ENCODE data around the gene PPP4C.
A peak's percentile ranks its signal among the peaks of the same experiment; 100 is the strongest.

The PPP4C gene

DNA sequence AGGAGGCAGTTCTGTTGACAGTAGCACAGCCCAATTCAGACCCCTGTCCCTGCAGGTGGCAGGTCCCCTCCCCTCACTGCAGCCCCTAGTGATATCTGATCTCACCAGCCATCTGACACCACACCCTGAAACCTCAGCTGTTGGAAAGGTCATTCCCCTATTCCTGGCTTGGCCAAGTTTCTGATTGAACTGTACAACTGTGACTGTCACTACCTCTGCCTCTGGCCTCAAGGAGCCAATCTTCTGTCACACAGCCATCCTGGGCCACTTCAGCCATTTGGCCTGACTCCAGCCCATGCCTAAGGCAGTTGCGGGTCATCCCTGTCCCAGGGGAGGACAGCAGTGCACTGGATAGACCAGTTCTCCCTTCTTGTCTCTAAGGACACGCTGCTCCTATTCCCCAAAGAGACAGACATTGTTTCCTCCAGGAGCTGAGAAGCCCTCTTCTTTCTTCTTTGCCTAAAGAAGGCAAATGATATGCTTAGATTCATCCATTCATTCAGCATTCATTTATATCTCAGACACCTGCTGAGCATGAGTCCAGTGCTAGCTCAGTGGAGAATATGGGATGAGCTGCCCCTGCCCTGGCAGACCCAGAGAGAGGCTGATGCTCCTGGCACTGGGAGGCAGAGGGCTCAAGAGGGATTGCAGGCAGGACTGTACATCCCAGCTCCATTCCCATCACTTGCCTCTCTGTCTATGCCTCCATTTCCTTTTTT lies 14.8 kb upstream of the PPP4C start:
- H3K4me3 ChIP-seq (ENCODE audit: low read depth in 1 of 2, low read length in 2 of 2) = no peak overlapping the region
- peaks cover 5 to 13% of the 10 kb centered on the region in 2 donors for H3K4me1 ChIP-seq (ENCODE audit: control insufficient read depth in 1 of 2, insufficient read depth in 2 of 2, low read length in 2 of 2)
- no peaks in the 10 kb centered on the region for H3K9me3 ChIP-seq (ENCODE audit: control insufficient read depth in 1 of 2, low read length in 2 of 2)
- no peaks in the 10 kb centered on the region for H3K27me3 ChIP-seq (ENCODE audit: low read depth, low read length)
- no peak overlapping the region for H3K27ac ChIP-seq (ENCODE audit: low read length)
- peaks cover 0 to 8% of the 10 kb centered on the region in 2 donors for H3K36me3 ChIP-seq (ENCODE audit: control insufficient read depth in 1 of 2, insufficient read depth in 2 of 2, low read length in 2 of 2)

DNA sequence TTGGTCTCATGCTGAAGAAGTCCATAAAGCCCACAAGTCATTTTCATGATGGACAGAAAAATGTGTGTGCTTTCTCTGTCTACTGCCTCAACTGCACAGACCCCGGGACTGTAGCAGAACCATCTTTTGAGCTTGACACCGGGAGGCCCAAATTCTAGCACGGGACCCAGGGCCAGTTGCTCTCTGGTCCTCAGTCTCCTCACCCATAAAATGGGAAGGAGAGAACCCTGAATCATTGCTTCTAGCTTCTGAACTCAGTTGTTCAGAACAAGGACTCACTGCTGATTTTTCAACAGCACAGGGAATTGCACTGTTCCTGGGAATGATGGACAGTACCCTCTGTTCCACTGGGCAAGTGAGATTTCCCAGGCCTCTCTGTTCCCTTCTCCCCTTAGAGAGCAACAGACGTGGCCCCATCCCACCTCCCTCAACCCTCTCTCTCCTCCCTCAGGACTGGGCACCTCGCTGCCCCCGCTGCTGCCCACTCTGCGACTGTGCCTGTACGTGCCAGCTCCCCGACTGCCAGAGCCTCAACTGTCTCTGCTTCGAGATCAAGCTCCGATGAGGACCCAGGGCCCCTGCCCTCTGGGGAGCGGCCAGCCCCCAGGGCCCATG lies 12.4 kb upstream of the PPP4C start:
- H3K27ac ChIP-seq (ENCODE audit: low read length) = peak overlapping the region; percentile 98
- no peaks in the 10 kb centered on the region for H3K9me3 ChIP-seq (ENCODE audit: control insufficient read depth in 1 of 2, low read length in 2 of 2)
- H3K4me1 ChIP-seq (ENCODE audit: control insufficient read depth in 1 of 2, insufficient read depth in 2 of 2, low read length in 2 of 2) = peaks cover 15 to 30% of the 10 kb centered on the region in 2 donors
- no peaks in the 10 kb centered on the region for H3K27me3 ChIP-seq (ENCODE audit: low read depth, low read length)
- peak overlapping the region; percentile 77 to 97 for H3K4me3 ChIP-seq (ENCODE audit: low read depth in 1 of 2, low read length in 2 of 2)
- peaks cover 10 to 15% of the 10 kb centered on the region in 2 donors for H3K36me3 ChIP-seq (ENCODE audit: control insufficient read depth in 1 of 2, insufficient read depth in 2 of 2, low read length in 2 of 2)

DNA sequence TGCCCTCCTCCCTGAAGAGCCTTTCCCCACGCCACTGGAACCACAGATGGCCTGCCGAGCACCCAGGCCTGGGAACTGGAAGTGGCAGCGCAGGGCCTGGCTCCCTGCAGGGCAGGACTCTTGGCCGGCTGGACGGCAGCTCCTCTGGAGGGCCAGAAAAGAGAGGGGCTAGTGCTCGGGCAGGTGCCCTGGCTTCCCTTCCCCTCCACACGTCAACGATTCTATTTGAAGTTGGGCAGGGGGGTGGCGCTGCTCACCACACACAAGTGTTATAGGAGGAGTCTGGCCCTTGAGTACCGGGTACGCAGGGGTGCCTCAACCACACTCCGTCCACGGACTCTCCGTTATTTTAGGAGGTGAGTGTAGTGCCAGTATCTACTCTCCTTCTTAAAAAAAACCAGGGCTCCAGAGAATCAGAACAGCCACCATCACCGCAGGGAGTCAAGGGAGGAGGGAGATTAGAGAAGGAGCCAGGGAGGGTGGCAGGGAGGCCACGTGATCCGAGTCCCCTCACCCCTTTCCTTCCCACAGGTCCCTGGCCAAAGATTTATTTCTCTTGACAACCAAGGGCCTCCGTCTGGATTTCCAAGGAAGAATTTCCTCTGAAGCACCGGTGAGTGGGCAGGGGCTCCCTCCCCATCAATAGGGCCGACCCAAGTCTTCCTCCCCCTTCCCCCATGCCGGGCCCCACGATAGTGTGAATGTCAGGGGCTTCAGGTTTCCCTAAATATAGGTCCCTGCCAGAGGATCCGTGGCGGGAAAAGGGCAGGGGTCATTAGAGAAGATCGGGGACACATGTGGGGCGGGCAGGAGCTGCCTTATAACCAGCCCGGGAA lies 11.7 kb upstream of the PPP4C start:
- Histone ChIP-seq H3K27me3 (ENCODE audit: low read depth, low read length) (no peaks in the 10 kb centered on the region), H3K27ac (ENCODE audit: low read length) (peak overlapping the region; percentile 98), H3K9me3 (ENCODE audit: control insufficient read depth in 1 of 2, low read length in 2 of 2) (no peaks in the 10 kb centered on the region), H3K36me3 (ENCODE audit: control insufficient read depth in 1 of 2, insufficient read depth in 2 of 2, low read length in 2 of 2) (peaks cover 17 to 22% of the 10 kb centered on the region in 2 donors), H3K4me3 (ENCODE audit: low read depth in 1 of 2, low read length in 2 of 2) (peak overlapping the region; percentile 77 to 97), H3K4me1 (ENCODE audit: control insufficient read depth in 1 of 2, insufficient read depth in 2 of 2, low read length in 2 of 2) (peaks cover 15 to 37% of the 10 kb centered on the region in 2 donors)

DNA sequence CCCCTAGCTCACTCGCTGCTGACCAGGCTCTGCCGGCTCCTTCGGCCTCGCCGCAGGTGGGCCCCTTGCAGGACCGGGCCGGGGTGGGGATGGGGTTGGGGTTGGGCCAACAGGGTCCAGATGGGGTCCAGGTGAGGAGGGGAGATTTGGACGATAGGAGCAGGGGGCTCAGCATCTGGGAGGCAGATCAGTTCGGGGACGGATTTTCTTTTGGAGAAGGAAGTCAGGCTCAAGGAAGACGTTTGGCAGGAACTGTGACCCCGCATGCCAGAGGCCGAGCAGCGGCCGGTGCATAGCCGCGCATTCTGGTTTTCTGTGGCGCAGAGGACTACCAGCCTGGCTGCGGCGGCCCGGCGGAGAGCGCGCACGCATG lies 11.1 kb upstream of the PPP4C start:
- Histone ChIP-seq H3K36me3 (ENCODE audit: control insufficient read depth in 1 of 2, insufficient read depth in 2 of 2, low read length in 2 of 2) (peaks cover 23 to 28% of the 10 kb centered on the region in 2 donors), H3K27ac (ENCODE audit: low read length) (peak overlapping the region; percentile 98), H3K9me3 (ENCODE audit: control insufficient read depth in 1 of 2, low read length in 2 of 2) (no peaks in the 10 kb centered on the region), H3K27me3 (ENCODE audit: low read depth, low read length) (no peaks in the 10 kb centered on the region), H3K4me3 (ENCODE audit: low read depth in 1 of 2, low read length in 2 of 2) (peak overlapping the region; percentile 77 to 97), H3K4me1 (ENCODE audit: control insufficient read depth in 1 of 2, insufficient read depth in 2 of 2, low read length in 2 of 2) (peaks cover 21 to 43% of the 10 kb centered on the region in 2 donors)

DNA sequence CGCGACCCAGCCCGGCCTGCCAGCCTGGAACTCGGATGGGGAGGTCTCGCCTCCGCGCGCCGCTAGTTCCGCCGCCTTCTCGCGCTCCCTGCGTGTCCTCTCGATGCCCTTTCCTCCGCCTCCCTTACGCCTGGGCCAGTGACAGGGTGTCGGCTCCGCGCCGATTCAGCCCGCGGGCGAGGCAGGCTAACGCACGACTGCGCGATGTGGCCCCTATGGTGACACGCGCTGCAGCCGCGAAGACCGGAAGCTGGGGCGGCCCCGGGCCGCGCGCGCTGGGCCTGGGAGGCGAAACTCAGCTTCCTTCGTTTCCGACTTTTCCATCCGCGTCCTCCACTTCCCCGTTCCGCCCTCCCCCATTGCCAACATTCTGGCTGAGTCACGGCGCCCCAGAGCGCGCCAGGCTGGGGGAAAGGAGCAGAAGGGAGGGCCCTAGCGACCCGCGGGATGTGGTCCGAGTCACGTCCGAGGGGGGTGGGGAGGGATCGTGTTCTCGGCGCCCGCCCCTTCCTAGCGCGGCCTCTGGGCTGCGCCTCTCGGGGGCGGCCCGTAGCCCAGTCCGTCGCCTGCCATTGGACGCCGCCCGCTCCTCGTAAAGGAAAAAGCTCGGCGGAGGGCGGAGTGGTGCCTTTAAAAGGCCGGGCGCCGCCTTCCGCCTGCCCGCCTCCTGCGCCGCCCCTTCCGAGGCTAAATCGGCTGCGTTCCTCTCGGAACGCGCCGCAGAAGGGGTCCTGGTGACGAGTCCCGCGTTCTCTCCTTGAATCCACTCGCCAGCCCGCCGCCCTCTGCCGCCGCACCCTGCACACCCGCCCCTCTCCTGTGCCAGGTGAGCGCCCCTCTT lies 10.5 kb upstream of the PPP4C start, which contains the start of gene ALDOA:
Gene ALDOA (plus strand): TSS at position 659 of the 841 bp plus-strand sequence. CDS start 1,138 bp downstream, outside the sequence.
- H3K4me1 ChIP-seq (ENCODE audit: control insufficient read depth in 1 of 2, insufficient read depth in 2 of 2, low read length in 2 of 2) = peaks cover 24 to 49% of the 10 kb centered on the region in 2 donors
- H3K27ac ChIP-seq (ENCODE audit: low read length) = peak within 1 kb of the TSS; percentile 98
- H3K4me3 ChIP-seq (ENCODE audit: low read depth in 1 of 2, low read length in 2 of 2) = peak within 1 kb of the TSS; percentile 96 to 97
- H3K27me3 ChIP-seq (ENCODE audit: low read depth, low read length) = no peaks in the 10 kb centered on the region
- H3K9me3 ChIP-seq (ENCODE audit: control insufficient read depth in 1 of 2, low read length in 2 of 2) = no peaks in the 10 kb centered on the region
- peaks cover 29 to 34% of the 10 kb centered on the region in 2 donors for H3K36me3 ChIP-seq (ENCODE audit: control insufficient read depth in 1 of 2, insufficient read depth in 2 of 2, low read length in 2 of 2)

DNA sequence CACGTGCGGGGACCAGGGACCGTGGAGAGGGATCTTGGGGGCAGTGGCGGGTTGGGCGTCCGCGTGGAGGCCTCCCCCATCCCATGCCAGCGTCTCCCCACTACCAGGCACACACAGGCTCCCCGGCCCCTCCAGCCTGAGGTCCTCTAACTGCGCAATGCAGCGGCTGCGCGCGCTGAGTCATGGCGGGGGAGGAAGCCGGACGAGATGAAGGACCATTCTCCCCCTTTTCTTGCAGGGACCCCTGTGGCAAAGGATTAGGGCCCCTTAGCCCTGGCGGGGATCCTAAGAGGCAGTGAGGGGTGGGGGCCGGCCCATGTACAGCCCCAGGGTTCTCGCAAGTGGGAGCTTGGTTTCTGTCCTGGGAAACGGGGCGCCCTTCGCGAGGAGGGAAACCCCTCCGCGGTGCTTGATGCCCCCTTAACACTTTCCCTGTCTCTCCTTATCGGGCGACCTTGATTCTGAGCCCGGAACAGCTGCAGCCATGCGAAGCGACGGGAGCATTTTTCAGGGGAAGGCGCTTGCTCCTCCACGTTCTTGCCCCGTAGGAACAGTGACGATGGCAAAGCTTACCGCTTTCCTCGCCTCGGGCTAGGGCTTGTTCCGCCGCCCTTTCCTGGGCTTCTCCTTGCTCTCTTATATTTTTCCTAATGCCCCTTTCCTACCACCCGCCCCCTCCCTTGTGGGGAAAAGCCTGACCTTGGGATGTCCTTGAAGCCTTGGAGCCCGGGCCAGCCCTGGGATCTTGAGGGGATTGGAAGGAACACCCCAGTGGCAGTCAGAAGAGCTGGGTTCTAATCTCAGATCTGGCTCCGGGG lies 9.6 kb upstream of the PPP4C start:
- peaks cover 24 to 53% of the 10 kb centered on the region in 2 donors for H3K4me1 ChIP-seq (ENCODE audit: control insufficient read depth in 1 of 2, insufficient read depth in 2 of 2, low read length in 2 of 2)

DNA sequence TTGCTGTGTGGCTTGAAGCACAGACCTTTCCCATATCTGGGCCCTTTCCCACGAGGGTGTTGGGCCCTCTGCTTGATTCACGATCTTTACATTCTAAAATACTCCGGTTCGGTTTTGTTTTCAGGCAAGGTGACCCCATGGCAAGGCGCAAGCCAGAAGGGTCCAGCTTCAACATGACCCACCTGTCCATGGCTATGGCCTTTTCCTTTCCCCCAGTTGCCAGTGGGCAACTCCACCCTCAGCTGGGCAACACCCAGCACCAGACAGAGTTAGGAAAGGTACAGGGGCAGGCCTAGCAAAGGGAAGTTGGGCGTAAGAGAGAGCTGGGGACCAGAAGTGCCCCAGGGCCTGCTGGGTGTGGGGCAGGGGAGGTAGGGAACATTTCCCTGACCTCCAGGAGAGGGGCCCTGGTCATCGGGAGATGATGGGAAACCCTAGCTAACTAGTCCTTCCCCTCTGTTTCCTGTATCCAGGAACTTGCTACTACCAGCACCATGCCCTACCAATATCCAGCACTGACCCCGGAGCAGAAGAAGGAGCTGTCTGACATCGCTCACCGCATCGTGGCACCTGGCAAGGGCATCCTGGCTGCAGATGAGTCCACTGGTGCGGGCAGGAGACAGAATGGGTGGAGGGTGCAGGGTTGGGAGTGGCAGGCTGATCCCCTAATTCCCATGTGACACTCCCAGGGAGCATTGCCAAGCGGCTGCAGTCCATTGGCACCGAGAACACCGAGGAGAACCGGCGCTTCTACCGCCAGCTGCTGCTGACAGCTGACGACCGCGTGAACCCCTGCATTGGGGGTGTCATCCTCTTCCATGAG lies 8.8 kb upstream of the PPP4C start:
- Histone ChIP-seq H3K9me3 (ENCODE audit: control insufficient read depth in 1 of 2, low read length in 2 of 2) (no peaks in the 10 kb centered on the region), H3K27me3 (ENCODE audit: low read depth, low read length) (no peaks in the 10 kb centered on the region), H3K4me3 (ENCODE audit: low read depth in 1 of 2, low read length in 2 of 2) (peak overlapping the region; percentile 96 to 97), H3K4me1 (ENCODE audit: control insufficient read depth in 1 of 2, insufficient read depth in 2 of 2, low read length in 2 of 2) (peaks cover 24 to 53% of the 10 kb centered on the region in 2 donors), H3K36me3 (ENCODE audit: control insufficient read depth in 1 of 2, insufficient read depth in 2 of 2, low read length in 2 of 2) (peaks cover 41 to 51% of the 10 kb centered on the region in 2 donors), H3K27ac (ENCODE audit: low read length) (peak overlapping the region; percentile 96)

More for the DNA sequence above, 9.6 kb upstream of the PPP4C start:
- Histone ChIP-seq H3K27me3 (ENCODE audit: low read depth, low read length) (no peaks in the 10 kb centered on the region), H3K9me3 (ENCODE audit: control insufficient read depth in 1 of 2, low read length in 2 of 2) (no peaks in the 10 kb centered on the region), H3K27ac (ENCODE audit: low read length) (peak overlapping the region; percentile 96), H3K36me3 (ENCODE audit: control insufficient read depth in 1 of 2, insufficient read depth in 2 of 2, low read length in 2 of 2) (peaks cover 34 to 43% of the 10 kb centered on the region in 2 donors), H3K4me3 (ENCODE audit: low read depth in 1 of 2, low read length in 2 of 2) (peak overlapping the region; percentile 96 to 97)

DNA sequence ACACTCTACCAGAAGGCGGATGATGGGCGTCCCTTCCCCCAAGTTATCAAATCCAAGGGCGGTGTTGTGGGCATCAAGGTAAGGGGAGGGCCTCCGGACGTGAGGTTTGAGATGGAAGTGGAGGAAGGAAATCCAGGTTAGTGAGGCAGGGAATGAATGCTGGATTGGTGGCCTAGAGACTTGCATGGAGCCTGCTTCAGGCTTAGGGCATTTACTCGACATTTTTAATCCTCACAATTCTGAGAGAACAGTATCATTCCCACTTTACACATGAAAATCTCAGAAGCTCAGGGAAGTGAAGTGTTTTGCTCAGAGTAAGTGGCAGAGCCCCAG lies 8.2 kb upstream of the PPP4C start:
- Histone ChIP-seq H3K4me1 (ENCODE audit: control insufficient read depth in 1 of 2, insufficient read depth in 2 of 2, low read length in 2 of 2) (peaks cover 24 to 53% of the 10 kb centered on the region in 2 donors), H3K4me3 (ENCODE audit: low read depth in 1 of 2, low read length in 2 of 2) (peak overlapping the region; percentile 96 to 97), H3K27ac (ENCODE audit: low read length) (peak overlapping the region; percentile 96), H3K36me3 (ENCODE audit: control insufficient read depth in 1 of 2, insufficient read depth in 2 of 2, low read length in 2 of 2) (peaks cover 44 to 57% of the 10 kb centered on the region in 2 donors), H3K9me3 (ENCODE audit: control insufficient read depth in 1 of 2, low read length in 2 of 2) (no peaks in the 10 kb centered on the region), H3K27me3 (ENCODE audit: low read depth, low read length) (no peaks in the 10 kb centered on the region)

DNA sequence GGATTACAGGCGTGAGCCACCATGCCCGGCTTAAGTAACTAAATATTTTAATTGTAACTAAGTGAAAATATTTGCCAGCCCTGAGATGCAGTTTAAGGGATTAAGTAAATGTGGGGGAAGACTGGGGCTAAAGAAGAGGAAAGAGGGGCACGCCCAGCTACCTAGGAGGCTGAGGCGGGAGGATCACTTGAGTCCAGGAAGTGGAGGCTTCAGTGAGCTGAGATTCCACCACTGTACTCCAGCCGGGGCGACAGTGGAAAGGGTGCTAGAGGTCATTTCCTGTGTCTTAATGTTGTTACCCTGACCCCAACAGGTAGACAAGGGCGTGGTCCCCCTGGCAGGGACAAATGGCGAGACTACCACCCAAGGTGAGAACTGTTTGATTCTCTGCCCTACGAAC lies 7.5 kb upstream of the PPP4C start:
- Histone ChIP-seq H3K9me3 (ENCODE audit: control insufficient read depth in 1 of 2, low read length in 2 of 2) (no peaks in the 10 kb centered on the region), H3K27me3 (ENCODE audit: low read depth, low read length) (no peaks in the 10 kb centered on the region), H3K4me3 (ENCODE audit: low read depth in 1 of 2, low read length in 2 of 2) (peak overlapping the region in 1 of 2 donors; percentile 39), H3K4me1 (ENCODE audit: control insufficient read depth in 1 of 2, insufficient read depth in 2 of 2, low read length in 2 of 2) (peaks cover 22 to 49% of the 10 kb centered on the region in 2 donors), H3K27ac (ENCODE audit: low read length) (peak overlapping the region; percentile 26), H3K36me3 (ENCODE audit: control insufficient read depth in 1 of 2, insufficient read depth in 2 of 2, low read length in 2 of 2) (peaks cover 44 to 58% of the 10 kb centered on the region in 2 donors)
